HepG2 (cell line): ENCODE results near the gene VPS52. TPM values are rescaled to one million over a fixed set of nuclear protein-coding genes. Genes with fewer than 3 reads are reported as not detected.

Experiments used
- ARID3A ChIP-seq: IDR thresholded peaks from 2 replicates; pipeline ENCODE4 v1.6.1; 2012; ENCODE audit warnings: low read depth, low read length, improper control_type of control experiment
- ASH2L ChIP-seq: fragments of 300-600, 200-600 bp; sonication (generic); IDR thresholded peaks from 2 replicates; pipeline ENCODE4 v1.7.0; 2017; ENCODE audit warnings: low read depth, mild to moderate bottlenecking, moderate library complexity, mixed read lengths, low read length; ENCODE audit not compliant: insufficient read length
- CSRNP1 ChIP-seq: sonication (generic); formaldehyde crosslinking; IDR thresholded peaks from 2 replicates; pipeline ENCODE4 v1.8.1; 2023; ENCODE audit warnings: mild to moderate bottlenecking, missing genetic modification reagents
- DMAP1 ChIP-seq: IDR thresholded peaks from 2 replicates; pipeline ENCODE4 v1.6.1; 2016
- ELF3 ChIP-seq: IDR thresholded peaks from 2 replicates; pipeline ENCODE4 v1.6.1; 2016; ENCODE audit warnings: missing genetic modification reagents, missing compliant biosample characterization
- FOXA3 ChIP-seq: IDR thresholded peaks from 2 replicates; pipeline ENCODE4 v1.6.1; 2016; ENCODE audit warnings: missing genetic modification reagents, missing compliant biosample characterization
- HDAC1 ChIP-seq: sonication (generic); formaldehyde crosslinking; IDR thresholded peaks from 2 replicates; pipeline ENCODE4 v1.5.1; 2020; ENCODE audit warnings: mild to moderate bottlenecking, missing genetic modification reagents
- KLF16 ChIP-seq, 2 experiments: sonication (generic) in 1 of 2; formaldehyde crosslinking in 1 of 2; IDR thresholded peaks; 2 replicates each; pipeline versions ENCODE4 v1.6.1 to v1.8.0; 2016 to 2023; ENCODE audit warnings: missing genetic modification reagents in 2 of 2, missing compliant biosample characterization in 1 of 2
- NAIF1 ChIP-seq: sonication (generic); formaldehyde crosslinking; IDR thresholded peaks from 2 replicates; pipeline ENCODE4 v1.5.0; 2020; ENCODE audit warnings: mild to moderate bottlenecking, missing genetic modification reagents, borderline replicate concordance
- NFKB2 ChIP-seq: sonication (generic); formaldehyde crosslinking; IDR thresholded peaks from 2 replicates; pipeline ENCODE4 v1.4.0; 2020; ENCODE audit warnings: missing genetic modification reagents, borderline replicate concordance
- NFYC ChIP-seq: IDR thresholded peaks from 2 replicates; pipeline ENCODE4 v1.6.1; 2016; ENCODE audit warnings: missing genetic modification reagents, missing compliant biosample characterization
- NR0B2 ChIP-seq: sonication (generic); formaldehyde crosslinking; IDR thresholded peaks from 2 replicates; pipeline ENCODE4 v1.4.0; 2020; ENCODE audit warnings: mild to moderate bottlenecking, missing genetic modification reagents
- NR2F6 ChIP-seq, 2 experiments: IDR thresholded peaks; 2 replicates each; pipeline ENCODE4 v1.6.1; 2016; ENCODE audit warnings: antibody characterized with exemption in 1 of 2, mild to moderate bottlenecking in 1 of 2
- POGZ ChIP-seq: sonication (generic); formaldehyde crosslinking; IDR thresholded peaks from 2 replicates; pipeline ENCODE4 v1.4.0; 2020; ENCODE audit warnings: mild to moderate bottlenecking, missing genetic modification reagents
- POLR2G ChIP-seq: fragments of 200-400 bp; formaldehyde crosslinking; IDR thresholded peaks from 2 replicates; pipeline ENCODE4 v1.6.1; 2018; ENCODE audit warnings: mild to moderate bottlenecking, low read depth, low read length, moderate library complexity
- SOX6 ChIP-seq, 2 experiments: fragments of 450-650 bp in 1 of 2; sonication (generic) in 1 of 2; formaldehyde crosslinking in 1 of 2; IDR thresholded peaks; 2 replicates each; pipeline versions ENCODE4 v1.4.0 to v1.6.1; 2017 to 2020; ENCODE audit warnings: antibody characterized with exemption in 1 of 2, mild to moderate bottlenecking in 1 of 2, missing genetic modification reagents in 1 of 2
- TFDP1 ChIP-seq: IDR thresholded peaks from 2 replicates; pipeline ENCODE4 v1.6.1; 2016; ENCODE audit warnings: missing compliant biosample characterization, missing genetic modification reagents, borderline replicate concordance
- TIGD3 ChIP-seq: sonication (generic); formaldehyde crosslinking; IDR thresholded peaks from 2 replicates; pipeline ENCODE4 v1.5.1; 2020; ENCODE audit warnings: mild to moderate bottlenecking, missing genetic modification reagents, borderline replicate concordance
- ZFY ChIP-seq: sonication (generic); formaldehyde crosslinking; IDR thresholded peaks from 2 replicates; pipeline ENCODE4 v1.4.0; 2020; ENCODE audit warnings: missing genetic modification reagents
- ZMYM2 ChIP-seq: sonication (generic); formaldehyde crosslinking; IDR thresholded peaks from 2 replicates; pipeline ENCODE4 v1.8.0; 2022; ENCODE audit warnings: mild to moderate bottlenecking, missing genetic modification reagents
- ZNF430 ChIP-seq: sonication (generic); formaldehyde crosslinking; IDR thresholded peaks from 2 replicates; pipeline ENCODE4 v1.9.0; 2021; ENCODE audit warnings: mild to moderate bottlenecking, missing genetic modification reagents
- ZNF570 ChIP-seq: sonication (generic); formaldehyde crosslinking; IDR thresholded peaks from 2 replicates; pipeline ENCODE4 v1.4.0; 2020; ENCODE audit warnings: mild to moderate bottlenecking, missing genetic modification reagents, borderline replicate concordance
- polyA plus RNA-seq, 8 experiments: library from polyadenylated mRNA; depleted of rRNA in 3 of 8; stranded (reverse) in 7 of 8; unstranded in 1 of 8; fragments of >200 nt; fragmentation: Illumina TruSeq in 4 of 8; extraction: Trizol in 4 of 8; gene quantifications; 2 replicates each; pipeline versions ENCODE4 v1.2.1 to v1.2.3, GENCODE V29; 2011 to 2016; ENCODE audit warnings: low read depth in 4 of 8, missing spikeins in 1 of 8, mixed read lengths in 1 of 8; ENCODE audit not compliant: insufficient read depth in 1 of 8
- total RNA-seq, 5 experiments: library from RNA; depleted of rRNA; stranded (reverse); fragments of >200 nt; fragmentation: Illumina TruSeq; extraction: Trizol; gene quantifications; 2 replicates each; pipeline ENCODE4 v1.2.3, GENCODE V29; 2016; ENCODE audit warnings: low read depth in 1 of 5

The VPS52 gene
- total and polyA plus RNA-seq, 2 of the 13 experiments (the other 11 are each of a cell fraction or from before 2014, with no cell fraction given) = 48.9 to 85.5 TPM

GRCh38 chr6:33288141-33288920 is 16.7 kb upstream of the VPS52 start (continued):
- TF ChIP-seq ARID3A (no peak), ZMYM2 (CRISPR knock-in tag) (no peak), ZFY (CRISPR knock-in tag) (0 out of 2 replicates have a peak, but pooled peaks have one; percentile 27), NR0B2 (CRISPR knock-in tag) (no peak), TIGD3 (no peak), DMAP1 (CRISPR knock-in tag) (no peak), TFDP1 (CRISPR knock-in tag) (no peak), KLF16 (CRISPR knock-in tag; IDR thresholded peaks at IDR 0.05) (peak in 1 of 2 experiments; percentile 13; a peak in 1 of 4 replicates), CSRNP1 (CRISPR knock-in tag) (no peak), NFKB2 (peak; percentile 39; the same call in 1 of the 2 replicates), ZNF570 (CRISPR knock-in tag) (no peak), FOXA3 (CRISPR knock-in tag) (no peak), NAIF1 (CRISPR knock-in tag) (no peak), POGZ (CRISPR knock-in tag) (no peak), ASH2L (no peak), NFYC (CRISPR knock-in tag) (no peak), NR2F6 (IDR thresholded peaks at IDR 0.05) (no peak), NR2F6 (CRISPR knock-in tag; IDR thresholded peaks at IDR 0.05) (no peak), ZNF430 (CRISPR knock-in tag) (no peak), ELF3 (CRISPR knock-in tag) (no peak), POLR2G (no peak), SOX6 (IDR thresholded peaks at IDR 0.05) (no peak), SOX6 (CRISPR knock-in tag; IDR thresholded peaks at IDR 0.05) (no peak), HDAC1 (no peak)
